Dedifferentiated amniotic fluid mesenchymal stem cell (primary cell): Measurements from ENCODE around the gene NOX1.
"Not testable (repeated sequence)": the region's sequence is repeated elsewhere in the genome, so short reads cannot be mapped to it uniquely, and the experiment has no call there.

Experiments
- DNase-seq: peaks from one replicate; pipeline ENCODE4 v3.0.0-alpha.2; 2016; ENCODE audit errors: extremely low spot score

NOX1 gene

GRCh38 chrX:100819837-100820666, 54.1 kb downstream of the NOX1 start, which contains the start of gene CSTF2:
Gene CSTF2 (plus strand): TSS chrX:100820391. CDS start chrX:100820417, 26 bp downstream.
- peak; percentile 78 for DNase-seq

- no peak for DNase-seq
Measured at GRCh38 chrX:100819534-100819836, 54.7 kb downstream of the NOX1 start.

- DNase-seq: no peak
Measured at GRCh38 chrX:100817340-100817739, 56.8 kb downstream of the NOX1 start.

DNA sequence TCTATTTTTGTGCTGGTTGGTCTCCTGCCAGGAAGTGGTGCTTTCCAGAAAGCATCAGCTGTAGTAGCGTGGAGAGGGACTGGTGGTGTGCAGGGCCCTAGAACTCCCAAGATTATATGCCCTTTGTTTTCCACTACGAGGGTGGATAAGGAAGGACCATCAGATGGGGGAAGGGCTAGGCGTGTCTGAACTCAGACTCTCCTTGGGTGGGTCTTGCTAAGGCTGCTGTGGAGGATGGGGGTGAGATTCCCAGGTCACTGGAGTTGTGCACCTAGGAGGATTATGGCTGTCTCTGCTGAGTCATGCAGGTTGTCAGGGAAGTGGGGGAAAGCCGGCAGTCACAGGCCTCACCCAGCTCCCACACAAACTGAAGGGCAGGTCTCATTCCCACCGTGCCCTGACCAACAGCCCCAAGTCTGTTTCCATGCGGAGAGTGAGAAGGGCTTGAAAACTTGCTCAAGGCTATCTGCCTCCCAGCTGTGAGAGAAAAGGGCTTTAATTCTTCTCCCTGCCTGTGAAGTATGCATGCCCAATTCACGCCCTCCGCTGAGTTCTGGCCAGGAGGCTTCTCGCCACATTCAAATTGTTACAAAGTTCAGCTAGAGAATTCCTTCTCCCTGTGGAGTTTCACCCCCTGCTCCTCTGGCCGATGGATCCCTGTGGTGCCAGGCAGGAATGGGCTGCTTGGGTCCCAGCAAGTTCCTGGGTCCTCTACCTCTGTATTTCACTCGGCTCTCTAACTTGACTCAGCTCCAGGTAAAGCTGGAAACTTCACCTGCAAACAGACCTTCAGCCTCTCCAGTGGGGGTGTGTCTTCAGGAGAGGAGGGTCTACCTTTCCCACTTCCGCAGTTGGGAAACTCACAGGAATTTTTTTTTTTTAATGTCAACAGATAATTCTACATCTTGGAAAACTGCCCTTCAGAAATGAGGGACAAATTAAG, 61.7 kb downstream of the NOX1 start:
- no peak for DNase-seq

- not testable (repeated sequence) for DNase-seq
Measured at GRCh38 chrX:100808265-100808664, 65.9 kb downstream of the NOX1 start.

DNA sequence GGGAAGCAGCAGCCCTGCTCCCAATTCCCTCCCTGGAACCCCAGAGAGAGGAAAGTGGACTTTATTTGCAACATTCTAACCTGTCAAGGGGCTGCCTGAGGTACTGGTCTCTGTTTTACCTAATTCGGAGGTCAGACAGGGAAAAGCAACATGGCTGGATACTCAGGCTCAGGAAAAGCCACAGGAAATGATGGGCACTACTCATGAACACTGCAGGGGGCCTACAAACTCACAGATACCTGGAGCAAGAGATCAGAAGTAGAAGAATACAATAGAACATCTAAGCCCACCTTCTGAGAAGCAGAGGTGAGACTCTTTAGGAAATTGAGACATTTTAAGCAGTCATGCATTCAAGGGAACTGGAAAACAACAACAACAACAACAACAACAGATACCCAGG, 69.4 kb downstream of the NOX1 start:
- DNase-seq: no peak

DNA sequence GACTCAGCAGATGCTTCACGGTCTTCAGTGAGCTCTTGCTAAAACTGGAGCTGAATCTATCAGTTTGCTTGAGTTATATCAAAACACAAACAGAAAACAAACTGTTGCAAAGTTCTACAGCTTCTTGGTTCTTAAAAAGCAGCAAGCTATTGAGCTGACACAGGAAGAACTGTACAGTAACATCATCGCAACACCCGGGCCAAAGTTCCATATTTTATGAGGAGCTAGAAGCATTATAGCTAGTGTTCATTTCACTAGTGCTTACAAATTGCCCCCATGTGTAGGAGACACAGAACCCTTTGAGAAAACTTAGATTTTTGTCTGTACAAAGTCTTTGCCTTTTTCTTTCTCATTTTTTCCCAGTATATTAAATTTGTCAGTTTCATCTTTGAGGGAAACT, 71.3 kb downstream of the NOX1 start:
- no peak for DNase-seq

DNA sequence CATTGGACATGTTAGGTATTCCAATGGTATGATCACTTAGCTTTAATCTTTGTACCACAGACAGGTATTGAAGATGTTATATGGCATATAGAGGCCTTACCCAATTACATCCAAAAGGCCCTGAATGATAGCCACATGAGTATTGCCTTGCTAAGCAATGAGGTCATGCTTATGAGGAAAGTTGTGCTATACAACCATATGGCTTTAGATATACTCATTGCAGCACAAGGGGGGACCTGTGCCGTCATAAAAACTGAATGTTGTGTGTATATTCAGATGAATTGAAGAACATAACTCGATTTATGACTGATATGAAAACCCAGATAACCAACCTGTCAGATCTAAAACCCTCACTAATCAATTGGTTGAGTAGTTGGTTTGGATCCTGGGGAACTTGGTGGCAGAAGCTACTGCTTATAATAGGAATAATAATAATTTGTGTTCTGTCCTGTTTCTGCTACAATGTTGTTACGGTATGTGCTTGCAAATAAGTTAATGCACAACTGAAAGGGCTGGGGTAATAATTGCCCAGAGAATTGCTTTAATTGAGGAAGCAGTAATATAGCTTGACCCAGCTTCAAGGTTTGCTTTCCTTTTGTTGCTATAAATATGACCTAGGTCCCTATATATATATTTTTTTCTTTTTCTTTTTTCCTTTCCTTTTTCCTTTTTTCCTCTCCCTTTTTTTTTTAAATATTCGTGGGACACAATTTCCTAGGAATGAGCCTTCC, 75.5 kb downstream of the NOX1 start:
- no peak for DNase-seq

DNA sequence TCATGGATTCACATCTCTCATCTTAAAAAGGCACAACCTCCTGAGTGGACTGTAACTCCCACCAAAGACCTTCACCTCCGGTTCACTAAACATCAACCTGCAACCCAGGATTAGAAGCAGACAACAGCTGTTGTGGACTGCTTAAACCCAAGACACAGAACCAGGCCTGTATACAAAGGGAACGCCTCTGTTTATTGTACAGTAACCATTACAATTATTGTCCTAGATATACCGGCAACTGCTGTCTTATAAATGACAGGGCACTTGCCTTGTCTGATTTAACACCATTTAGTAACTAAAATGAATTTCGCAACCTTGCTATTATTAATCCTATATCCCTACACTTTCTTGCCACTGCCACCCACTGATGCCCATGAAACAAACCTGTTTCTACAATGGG, 76.8 kb downstream of the NOX1 start:
- no peak for DNase-seq

GRCh38 chrX:100796371-100796770, 77.8 kb downstream of the NOX1 start:
- not testable (repeated sequence) for DNase-seq
